SK-MEL-5 (cell line): ENCODE results near the gene CAP1. TPM values are rescaled to one million over a fixed set of nuclear protein-coding genes. Genes with fewer than 3 reads are reported as not detected.

Experiments used
- DNase-seq: peaks from one replicate; pipeline ENCODE4 v3.0.0-alpha.2; 2016; ENCODE audit warnings: low read depth, low spot score
- in situ Hi-C: cut with HindIII; loops from 2 replicates; pipeline ENCODE4 v1.10.0; 2016; ENCODE audit warnings: low sequenced_read_pairs, high pct_unique_total_duplicates, low pct_unique_long_range_greater_than_20kb
- total RNA-seq: library from RNA; depleted of rRNA; stranded (reverse); fragments of >200 nt; shearing (Covaris generic); gene quantifications from 2 replicates; pipeline ENCODE4 v1.2.3, GENCODE V29; 2014

Gene CAP1
- total RNA-seq, 1 experiment from 2014 or later: 314 TPM

DNA sequence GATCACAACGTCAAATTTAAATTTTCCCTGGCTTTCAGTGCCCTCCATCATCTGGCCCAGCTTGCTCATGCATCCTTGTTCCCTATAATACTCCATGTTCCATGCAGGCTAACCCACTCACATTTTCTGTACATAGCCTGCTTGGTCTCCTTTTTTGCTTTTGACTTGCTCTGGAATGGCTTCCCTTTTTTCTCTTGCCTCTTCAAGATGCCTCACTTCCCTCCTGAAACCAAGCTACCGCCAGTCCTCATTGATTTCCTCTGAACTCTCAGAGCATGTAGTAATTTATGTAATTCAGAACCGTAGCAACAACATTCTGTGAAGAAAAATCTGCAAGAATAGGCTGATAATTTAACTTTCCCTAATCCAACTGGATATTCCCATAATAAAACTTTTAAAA lies 10.3 kb downstream of the CAP1 start:
- in situ Hi-C loops: no loop called here

GRCh38 chr1:40053138-40053887 lies 12.8 kb downstream of the CAP1 start:
- DNase-seq: no peak
- in situ Hi-C loops: no loop called here

More for the DNA sequence above, 10.3 kb downstream of the CAP1 start:
- no peak for DNase-seq

DNA sequence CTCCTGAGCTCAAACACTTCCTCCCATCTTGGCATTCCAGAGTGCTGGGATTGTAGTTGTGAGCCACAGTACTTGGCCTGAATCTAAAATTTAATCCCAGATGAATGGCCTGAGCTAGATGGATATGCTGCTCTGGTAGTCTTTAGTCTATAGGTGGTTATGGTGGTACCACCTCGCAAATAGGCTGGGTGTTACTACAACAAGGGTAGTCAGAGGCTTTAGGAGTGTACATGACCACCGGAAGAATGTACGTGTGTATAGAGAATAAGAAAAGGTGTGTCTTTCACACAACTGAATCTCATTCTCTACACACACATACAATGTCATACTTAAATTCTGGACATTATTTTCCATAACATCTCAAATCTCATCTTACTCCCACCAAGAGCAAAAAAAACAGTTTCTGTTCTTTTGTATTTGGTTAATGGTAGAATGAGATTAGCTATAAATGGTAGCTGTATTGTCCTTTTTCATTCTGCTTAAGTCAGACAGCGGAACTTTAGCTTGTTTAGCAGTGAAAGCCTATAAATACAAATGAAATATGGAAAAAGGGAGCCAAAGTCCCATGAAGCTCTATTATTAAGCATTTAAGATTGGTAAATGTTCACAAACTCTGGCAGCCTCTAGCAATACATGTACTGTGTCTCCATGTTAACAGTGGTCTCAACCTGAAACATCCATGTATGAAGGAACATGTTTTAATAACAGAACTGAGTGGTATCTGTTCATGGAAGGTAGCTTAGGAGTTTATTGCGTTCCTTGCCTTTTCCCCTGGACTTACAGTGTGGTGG lies 16.2 kb downstream of the CAP1 start:
- in situ Hi-C loops: no loop called here
- DNase-seq: no peak

GRCh38 chr1:40057310-40058030 lies 16.9 kb downstream of the CAP1 start:
- in situ Hi-C loops: no loop called here
- peak; percentile 92 for DNase-seq

DNA sequence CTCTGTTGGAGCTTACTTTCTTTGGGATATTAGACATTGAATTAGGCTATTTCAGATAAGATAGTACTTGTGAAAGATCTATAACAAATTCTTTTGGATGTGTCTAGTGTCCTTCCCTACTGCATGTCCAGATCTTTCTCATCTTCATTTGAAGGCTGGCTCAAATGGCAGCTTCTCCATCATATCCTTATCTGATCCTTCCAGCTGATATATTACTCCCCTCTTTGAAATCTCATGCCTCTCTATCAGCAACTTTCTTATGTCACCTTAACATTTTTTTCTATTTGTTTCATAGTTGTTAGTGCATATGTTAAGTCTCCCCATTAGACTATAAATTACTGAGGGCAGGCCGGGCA lies 17.5 kb downstream of the CAP1 start:
- in situ Hi-C loops: no loop called here
- DNase-seq: no peak

DNA sequence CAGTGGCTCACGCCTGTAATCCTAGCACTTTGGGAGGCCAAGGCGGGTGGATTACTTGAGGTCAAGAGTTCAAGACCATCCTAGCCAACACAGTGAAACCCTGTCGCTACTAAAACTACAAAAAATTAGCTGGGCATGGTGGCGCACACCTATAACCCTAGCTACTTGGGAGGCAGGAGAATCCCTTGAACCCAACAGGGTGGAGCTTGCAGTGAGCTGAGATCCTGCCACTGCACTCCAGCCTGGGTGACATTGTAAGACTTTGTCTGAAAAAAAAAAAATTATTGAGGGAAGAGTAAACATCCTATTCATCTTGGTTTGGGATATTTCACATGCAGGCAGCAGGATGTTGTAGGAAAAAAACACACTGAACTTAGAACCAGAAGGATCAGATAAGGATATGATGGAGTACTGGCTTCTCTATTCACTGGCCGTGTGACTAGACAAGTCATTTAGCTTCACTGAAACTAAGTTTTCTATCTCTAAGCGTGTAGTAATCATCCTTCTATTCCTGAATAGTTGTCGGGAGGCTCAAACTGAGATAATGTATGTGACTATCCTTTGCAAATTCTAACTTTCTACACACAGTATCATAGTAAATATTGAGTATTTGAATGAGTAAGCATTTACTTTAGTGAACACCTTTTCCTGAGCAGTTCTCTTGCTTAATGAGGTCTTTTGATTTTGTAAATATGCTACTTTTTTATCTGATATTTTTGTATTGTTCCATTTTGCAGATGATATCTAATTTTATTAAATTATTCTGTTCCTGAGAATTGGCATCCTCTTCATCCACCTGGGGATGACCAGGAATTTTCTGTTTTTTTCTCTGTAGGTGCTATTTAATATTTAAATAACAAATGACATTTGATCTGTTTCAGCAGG lies 18.2 kb downstream of the CAP1 start:
- in situ Hi-C loops: no loop called here
- DNase-seq: no peak

- no peak for DNase-seq
Observed at GRCh38 chr1:40059338-40059959, 18.9 kb downstream of the CAP1 start.

DNA sequence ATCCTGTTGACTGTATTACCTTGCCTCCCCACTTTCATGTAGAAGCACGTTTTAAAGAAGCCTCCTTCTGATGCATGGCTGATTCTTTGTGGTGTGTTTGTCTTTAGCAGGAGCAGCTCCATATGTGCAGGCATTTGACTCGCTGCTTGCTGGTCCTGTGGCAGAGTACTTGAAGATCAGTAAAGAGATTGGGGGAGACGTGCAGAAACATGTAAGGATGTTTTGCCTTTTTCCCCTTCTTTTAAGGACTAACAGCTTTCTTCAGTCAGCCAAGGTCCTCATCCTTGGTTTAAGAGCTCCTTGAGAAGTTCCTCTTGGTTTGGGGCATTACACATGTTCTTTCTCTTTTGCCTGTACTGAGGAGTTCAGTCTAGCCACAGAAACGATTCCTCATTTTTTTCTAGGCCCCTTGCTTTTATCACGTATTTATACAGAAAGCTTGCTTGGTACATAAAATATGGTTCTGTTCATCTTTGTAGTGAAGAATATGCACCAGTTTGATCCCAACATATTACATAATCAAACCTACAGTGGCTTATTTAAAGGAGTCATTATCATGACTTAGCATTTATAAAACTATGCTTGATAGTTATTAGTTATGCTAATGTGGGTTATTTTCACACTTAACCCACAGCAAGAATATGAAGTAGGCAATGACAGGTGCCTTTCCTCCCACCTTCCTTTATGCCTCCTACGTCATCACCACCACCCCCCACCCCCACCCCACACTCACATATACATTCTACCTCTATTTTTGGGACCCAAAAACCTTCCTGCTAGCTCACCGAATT lies 19.6 kb downstream of the CAP1 start:
- in situ Hi-C loops: no loop called here
- DNase-seq: no peak

More at GRCh38 chr1:40059338-40059959, 18.9 kb downstream of the CAP1 start:
- in situ Hi-C loops: no loop called here

- no peak for DNase-seq
- in situ Hi-C loops: no loop called here
Observed at GRCh38 chr1:40064797-40065499, 24.4 kb downstream of the CAP1 start.

GRCh38 chr1:40067023-40067422 lies 26.5 kb downstream of the CAP1 start:
- peak; percentile 62 for DNase-seq
- in situ Hi-C loops: no loop called here

GRCh38 chr1:40067851-40068250 lies 27.3 kb downstream of the CAP1 start:
- in situ Hi-C loops: no loop called here
- DNase-seq: no peak

DNA sequence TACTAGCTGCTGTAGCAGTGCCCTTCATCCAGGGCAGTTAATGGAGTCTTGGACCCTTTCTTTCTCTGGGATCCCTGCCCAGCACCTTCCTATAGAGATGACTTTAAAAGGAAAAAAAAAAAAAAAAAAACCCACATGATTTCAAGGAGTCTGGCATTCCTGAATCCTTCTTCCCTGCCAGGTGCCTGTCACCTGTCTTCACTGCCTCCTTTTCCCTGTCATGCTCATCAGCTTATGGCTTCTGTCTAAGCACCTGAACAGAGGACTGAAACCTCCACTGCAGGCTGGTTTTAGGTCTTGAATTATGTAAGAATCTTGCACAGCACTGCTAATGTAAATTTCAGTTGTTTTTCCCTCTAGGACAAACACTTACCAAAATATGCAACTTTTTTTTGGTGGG lies 31.6 kb downstream of the CAP1 start:
- DNase-seq: no peak
- in situ Hi-C loops: no loop called here

GRCh38 chr1:40073062-40073461 lies 32.5 kb downstream of the CAP1 start:
- no peak for DNase-seq
- in situ Hi-C loops: no loop called here

- DNase-seq: no peak
- in situ Hi-C loops: no loop called here
Observed at GRCh38 chr1:40075266-40075665, 34.7 kb downstream of the CAP1 start.

DNA sequence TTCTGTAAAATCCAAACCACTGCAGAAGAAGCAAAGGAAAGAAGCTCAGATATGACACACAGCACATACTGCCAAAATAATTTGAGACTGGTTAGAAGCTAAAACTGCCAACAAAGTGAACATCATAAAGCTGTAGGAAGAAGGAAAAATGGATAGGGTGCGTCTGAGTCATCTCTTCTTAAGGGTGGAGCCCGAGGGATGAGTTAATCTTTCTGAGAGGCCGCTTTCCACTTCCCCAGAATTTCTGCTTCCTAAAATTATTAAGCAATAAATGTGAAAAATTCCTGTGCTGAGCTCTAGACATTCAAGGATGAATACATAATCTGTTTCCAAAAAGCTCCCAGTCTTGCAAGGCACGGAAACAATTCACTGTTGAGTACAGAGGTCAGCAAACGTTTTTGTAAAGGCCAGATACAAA lies 36.4 kb downstream of the CAP1 start:
- in situ Hi-C loops: no loop called here
- DNase-seq: peak; percentile 16
